GM08714 (cell line): ENCODE measurements around the gene TMEM115.

Source experiments
- H3K4me3 ChIP-seq: fragments of 200-500 bp; sonication (Bioruptor generic); 2 replicates; pipeline ENCODE4 v1.5.1; 2014; ENCODE audit warnings: mild to moderate bottlenecking, low read length, inconsistent platforms
- ZNF274 ChIP-seq: IDR thresholded peaks from 2 replicates; pipeline ENCODE4 v1.6.1; 2012; ENCODE audit warnings: mild to moderate bottlenecking, low read depth, low read length

The TMEM115 gene

GRCh38 chr3:50337175-50337861 is 22.0 kb downstream of the TMEM115 start:
- no peak for TF ChIP-seq ZNF274
- H3K4me3 ChIP-seq: peak overlapping the region; percentile 71

GRCh38 chr3:50336452-50337174 is 22.7 kb downstream of the TMEM115 start:
- no peak for TF ChIP-seq ZNF274
- H3K4me3 ChIP-seq: peak overlapping the region; percentile 71

- TF ChIP-seq ZNF274: no peak
- H3K4me3 ChIP-seq: no peak overlapping the region
Observed at GRCh38 chr3:50334339-50335075, 24.8 kb downstream of the TMEM115 start.

- H3K4me3 ChIP-seq: no peak overlapping the region
- TF ChIP-seq ZNF274: no peak
Observed at GRCh38 chr3:50333744-50334328, 25.5 kb downstream of the TMEM115 start.

- TF ChIP-seq ZNF274: no peak
- H3K4me3 ChIP-seq: no peak overlapping the region
Observed at GRCh38 chr3:50331364-50331907, 27.9 kb downstream of the TMEM115 start.

GRCh38 chr3:50330330-50330729 is 29.0 kb downstream of the TMEM115 start:
- no peak overlapping the region for H3K4me3 ChIP-seq
- TF ChIP-seq ZNF274: no peak

- no peak for TF ChIP-seq ZNF274
- peak within 1 kb of the TSS; percentile 94 for H3K4me3 ChIP-seq
Observed at GRCh38 chr3:50327943-50328691, 31.2 kb downstream of the TMEM115 start, which contains the start of gene TUSC2. TUSC2 (minus strand) TSS chr3:50328223; CDS start chr3:50328099, 124 bp downstream.

- peak overlapping the region; percentile 94 for H3K4me3 ChIP-seq
- TF ChIP-seq ZNF274: no peak
Observed at GRCh38 chr3:50327129-50327528, 32.2 kb downstream of the TMEM115 start.

GRCh38 chr3:50326182-50326541 is 33.2 kb downstream of the TMEM115 start:
- TF ChIP-seq ZNF274: no peak
- no peak overlapping the region for H3K4me3 ChIP-seq

- no peak for TF ChIP-seq ZNF274
- H3K4me3 ChIP-seq: no peak overlapping the region
Observed at GRCh38 chr3:50325497-50326181, 33.7 kb downstream of the TMEM115 start.

GRCh38 chr3:50325113-50325480 is 34.2 kb downstream of the TMEM115 start:
- H3K4me3 ChIP-seq: no peak overlapping the region
- TF ChIP-seq ZNF274: no peak

- no peak overlapping the region for H3K4me3 ChIP-seq
- no peak for TF ChIP-seq ZNF274
Observed at GRCh38 chr3:50324351-50325112, 34.8 kb downstream of the TMEM115 start.
